ENCODE data around the gene MBLAC2. TPM values are rescaled to one million over a fixed set of nuclear protein-coding genes. Genes with fewer than 3 reads are reported as not detected.
A peak's percentile ranks its signal among the peaks of the same experiment; 100 is the strongest.

Gene MBLAC2
- total RNA-seq = 4.7 TPM

- peaks cover 0 to 4% of the 10 kb centered on the region in 2 donors for H3K36me3 ChIP-seq
- TF ChIP-seq CTCF (IDR thresholded peaks at IDR 0.05) = peak; percentile 5 to 26 (median 19)
- peaks cover 0 to 13% of the 10 kb centered on the region in 2 donors for H3K4me1 ChIP-seq
- peak within 1 kb of the TSS in 1 of 2 donors; percentile 2 for H3K27ac ChIP-seq
- H3K4me3 ChIP-seq = peak within 1 kb of the TSS; percentile 67 to 81
- intact Hi-C loops (cut with DNase I) = loop anchor here (1.0 to 5.0 kb wide), 2 partner anchors 55 to 67 kb away; partner anchors contain the start of genes CETN3 and LYSMD3
- H3K27me3 ChIP-seq = no peaks in the 10 kb centered on the region
- peak; percentile 48 to 92 for DNase-seq (ENCODE audit: low spot score in 2 of 2)
- peaks cover 0 to 9% of the 10 kb centered on the region in 2 donors for H3K9me3 ChIP-seq
Measured at GRCh38 chr5:90474235-90475107, at the start of gene MBLAC2, which contains the start of gene POLR3G. Gene MBLAC2, minus strand, starts transcription at chr5:90474771. Its CDS starts 479 bp downstream, at chr5:90474292. Gene POLR3G, plus strand, starts transcription at chr5:90474864. Its CDS starts 10,704 bp downstream, at chr5:90485568.

GRCh38 chr5:90519081-90519480 is 44.5 kb upstream of the MBLAC2 start:
- H3K36me3 ChIP-seq = peaks cover 4 to 33% of the 10 kb centered on the region in 2 donors
- H3K27me3 ChIP-seq = no peaks in the 10 kb centered on the region
- DNase-seq (ENCODE audit: low spot score in 2 of 2) = no peak
- no peak overlapping the region for H3K27ac ChIP-seq
- H3K4me3 ChIP-seq = no peak overlapping the region
- H3K9me3 ChIP-seq = no peaks in the 10 kb centered on the region
- H3K4me1 ChIP-seq = no peaks in the 10 kb centered on the region
- intact Hi-C loops (cut with DNase I) = no loop called here
- TF ChIP-seq CTCF (IDR thresholded peaks at IDR 0.05) = no peak

GRCh38 chr5:90518661-90519060 is 44.1 kb upstream of the MBLAC2 start:
- H3K9me3 ChIP-seq = no peaks in the 10 kb centered on the region
- H3K36me3 ChIP-seq = peaks cover 4 to 29% of the 10 kb centered on the region in 2 donors
- DNase-seq (ENCODE audit: low spot score in 2 of 2) = no peak

GRCh38 chr5:90514520-90514919 is 39.9 kb upstream of the MBLAC2 start:
- Histone ChIP-seq H3K4me1 (no peaks in the 10 kb centered on the region), H3K4me3 (no peak overlapping the region), H3K27ac (no peak overlapping the region), H3K36me3 (peaks cover 0 to 6% of the 10 kb centered on the region in 2 donors), H3K9me3 (no peaks in the 10 kb centered on the region), H3K27me3 (no peaks in the 10 kb centered on the region)
- intact Hi-C loops (cut with DNase I) = no loop called here
- no peak for TF ChIP-seq CTCF (IDR thresholded peaks at IDR 0.05)
- no peak for DNase-seq (ENCODE audit: low spot score in 2 of 2)

More at GRCh38 chr5:90518661-90519060, 44.1 kb upstream of the MBLAC2 start:
- TF ChIP-seq CTCF (IDR thresholded peaks at IDR 0.05) = no peak
- H3K27me3 ChIP-seq = no peaks in the 10 kb centered on the region
- no peak overlapping the region for H3K27ac ChIP-seq
- intact Hi-C loops (cut with DNase I) = no loop called here
- H3K4me1 ChIP-seq = no peaks in the 10 kb centered on the region
- H3K4me3 ChIP-seq = no peak overlapping the region

- intact Hi-C loops (cut with DNase I) = no loop called here
- no peak for TF ChIP-seq CTCF (IDR thresholded peaks at IDR 0.05)
- Histone ChIP-seq H3K27me3 (no peaks in the 10 kb centered on the region), H3K27ac (no peak overlapping the region), H3K9me3 (no peaks in the 10 kb centered on the region), H3K4me1 (no peaks in the 10 kb centered on the region), H3K36me3 (no peaks in the 10 kb centered on the region), H3K4me3 (no peak overlapping the region)
- DNase-seq (ENCODE audit: low spot score in 2 of 2) = no peak
Measured at GRCh38 chr5:90510438-90510837, 35.9 kb upstream of the MBLAC2 start.

Data from ascending aorta (tissue), 2 donors.